Osteocyte (in vitro differentiated cells): Measurements from ENCODE around the gene MUC16. TPM values are rescaled to one million over a fixed set of nuclear protein-coding genes. Genes with fewer than 3 reads are reported as not detected.
"Not testable (repeated sequence)": the region's sequence is repeated elsewhere in the genome, so short reads cannot be mapped to it uniquely, and the experiment has no call there.

Experiments used
- DNase-seq: peaks from one replicate; pipeline ENCODE4 v3.0.0; 2021; ENCODE audit warnings: mixed read lengths; ENCODE audit not compliant: unreplicated experiment; ENCODE audit errors: extremely low spot score
- H3K27ac Mint-ChIP-seq: one replicate; pipeline ENCODE4 v1.8.0; 2021; ENCODE audit warnings: mild to moderate bottlenecking, mixed read lengths; ENCODE audit not compliant: unreplicated experiment
- H3K27me3 Mint-ChIP-seq: one replicate; pipeline ENCODE4 v1.8.0; 2021; ENCODE audit warnings: mixed read lengths; ENCODE audit not compliant: unreplicated experiment
- H3K36me3 Mint-ChIP-seq: one replicate; pipeline ENCODE4 v1.8.0; 2021; ENCODE audit warnings: mixed read lengths; ENCODE audit not compliant: unreplicated experiment
- H3K4me1 Mint-ChIP-seq: one replicate; pipeline ENCODE4 v1.8.0; 2021; ENCODE audit warnings: mixed read lengths; ENCODE audit not compliant: unreplicated experiment
- H3K4me3 Mint-ChIP-seq: one replicate; pipeline ENCODE4 v1.8.0; 2021; ENCODE audit warnings: mild to moderate bottlenecking, moderate library complexity, mixed read lengths; ENCODE audit not compliant: unreplicated experiment
- H3K9me3 Mint-ChIP-seq: one replicate; pipeline ENCODE4 v1.8.0; 2021; ENCODE audit warnings: mixed read lengths; ENCODE audit not compliant: unreplicated experiment
- CTCF ChIP-seq: fragments of 200-600 bp; sonication (generic); IDR thresholded peaks from 2 replicates; pipeline ENCODE4 v1.5.0; 2021; ENCODE audit warnings: antibody characterized with exemption, mild to moderate bottlenecking, moderate library complexity
- long read RNA-seq: library from polyadenylated mRNA; unstranded; transcript quantifications from one replicate; pipeline ENCODE4 v2.0.0, GENCODE V29; 2021
- total RNA-seq: library from RNA; stranded (reverse); gene quantifications from 2 replicates; pipeline ENCODE4 v1.2.1, GENCODE V29; 2021

The MUC16 gene
- total RNA-seq = not detected in 2 replicates
- long read RNA-seq = 0 reads

- H3K36me3 Mint-ChIP-seq = no peaks in the 10 kb centered on the region
- no peak for DNase-seq
- no peak within 1 kb of the TSS for H3K27ac Mint-ChIP-seq
- peaks cover 19% of the 10 kb centered on the region for H3K9me3 Mint-ChIP-seq
- H3K4me1 Mint-ChIP-seq = no peaks in the 10 kb centered on the region
- H3K4me3 Mint-ChIP-seq = no peak within 1 kb of the TSS
- H3K27me3 Mint-ChIP-seq = no peaks in the 10 kb centered on the region
- TF ChIP-seq CTCF = no peak
These were observed at the start of gene MUC16 for GRCh38 chr19:9009935-9010651. Gene MUC16, minus strand, starts transcription at chr19:9010409.

GRCh38 chr19:9058905-9059667 is 48.9 kb upstream of the MUC16 start:
- no peaks in the 10 kb centered on the region for H3K36me3 Mint-ChIP-seq
- H3K4me3 Mint-ChIP-seq = no peak overlapping the region
- H3K27ac Mint-ChIP-seq = no peak overlapping the region
- no peak for TF ChIP-seq CTCF
- H3K9me3 Mint-ChIP-seq = peaks cover 4% of the 10 kb centered on the region
- no peaks in the 10 kb centered on the region for H3K4me1 Mint-ChIP-seq
- DNase-seq = no peak
- H3K27me3 Mint-ChIP-seq = no peaks in the 10 kb centered on the region

- Mint-ChIP-seq H3K9me3 (peaks cover 8% of the 10 kb centered on the region), H3K4me1 (no peaks in the 10 kb centered on the region), H3K27me3 (no peaks in the 10 kb centered on the region), H3K27ac (no peak overlapping the region), H3K4me3 (no peak overlapping the region), H3K36me3 (no peaks in the 10 kb centered on the region)
- no peak for TF ChIP-seq CTCF
- DNase-seq = no peak
These were observed 47.5 kb upstream of the MUC16 start for GRCh38 chr19:9057505-9058258.

GRCh38 chr19:9056131-9056530 is 45.9 kb upstream of the MUC16 start:
- H3K27me3 Mint-ChIP-seq, H3K4me3 Mint-ChIP-seq, H3K9me3 Mint-ChIP-seq, H3K27ac Mint-ChIP-seq, H3K36me3 Mint-ChIP-seq, H3K4me1 Mint-ChIP-seq, DNase-seq: not testable (repeated sequence)

- Mint-ChIP-seq H3K4me3 (no peak overlapping the region), H3K36me3 (no peaks in the 10 kb centered on the region), H3K9me3 (peaks cover 12% of the 10 kb centered on the region), H3K4me1 (no peaks in the 10 kb centered on the region), H3K27me3 (no peaks in the 10 kb centered on the region), H3K27ac (no peak overlapping the region)
- no peak for DNase-seq
- TF ChIP-seq CTCF = no peak
These were observed 44.6 kb upstream of the MUC16 start for GRCh38 chr19:9054765-9055164.
